ENCODE data around the gene DGKZ.
A peak's percentile ranks its signal among the peaks of the same experiment; 100 is the strongest.
"Not testable (repeated sequence)": the region's sequence is repeated elsewhere in the genome, so short reads cannot be mapped to it uniquely, and the experiment has no call there.

DGKZ gene, protein sequence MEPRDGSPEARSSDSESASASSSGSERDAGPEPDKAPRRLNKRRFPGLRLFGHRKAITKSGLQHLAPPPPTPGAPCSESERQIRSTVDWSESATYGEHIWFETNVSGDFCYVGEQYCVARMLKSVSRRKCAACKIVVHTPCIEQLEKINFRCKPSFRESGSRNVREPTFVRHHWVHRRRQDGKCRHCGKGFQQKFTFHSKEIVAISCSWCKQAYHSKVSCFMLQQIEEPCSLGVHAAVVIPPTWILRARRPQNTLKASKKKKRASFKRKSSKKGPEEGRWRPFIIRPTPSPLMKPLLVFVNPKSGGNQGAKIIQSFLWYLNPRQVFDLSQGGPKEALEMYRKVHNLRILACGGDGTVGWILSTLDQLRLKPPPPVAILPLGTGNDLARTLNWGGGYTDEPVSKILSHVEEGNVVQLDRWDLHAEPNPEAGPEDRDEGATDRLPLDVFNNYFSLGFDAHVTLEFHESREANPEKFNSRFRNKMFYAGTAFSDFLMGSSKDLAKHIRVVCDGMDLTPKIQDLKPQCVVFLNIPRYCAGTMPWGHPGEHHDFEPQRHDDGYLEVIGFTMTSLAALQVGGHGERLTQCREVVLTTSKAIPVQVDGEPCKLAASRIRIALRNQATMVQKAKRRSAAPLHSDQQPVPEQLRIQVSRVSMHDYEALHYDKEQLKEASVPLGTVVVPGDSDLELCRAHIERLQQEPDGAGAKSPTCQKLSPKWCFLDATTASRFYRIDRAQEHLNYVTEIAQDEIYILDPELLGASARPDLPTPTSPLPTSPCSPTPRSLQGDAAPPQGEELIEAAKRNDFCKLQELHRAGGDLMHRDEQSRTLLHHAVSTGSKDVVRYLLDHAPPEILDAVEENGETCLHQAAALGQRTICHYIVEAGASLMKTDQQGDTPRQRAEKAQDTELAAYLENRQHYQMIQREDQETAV

GRCh38 chr11:46346886-46347636, at the start of gene DGKZ:
DGKZ (plus strand) TSS chr11:46347463; CDS start chr11:46347660, 197 bp downstream.
- peak; percentile 94 for TF ChIP-seq CTCF (IDR thresholded peaks at IDR 0.05; ENCODE audit: extremely low read depth, missing control alignments)
- peak; percentile 97 for DNase-seq (ENCODE audit: low spot score)

- DNase-seq (ENCODE audit: low spot score) = no peak
- no peak for TF ChIP-seq CTCF (IDR thresholded peaks at IDR 0.05; ENCODE audit: extremely low read depth, missing control alignments)
Measured at GRCh38 chr11:46298699-46299433, 48.4 kb upstream of the DGKZ start.

DNA sequence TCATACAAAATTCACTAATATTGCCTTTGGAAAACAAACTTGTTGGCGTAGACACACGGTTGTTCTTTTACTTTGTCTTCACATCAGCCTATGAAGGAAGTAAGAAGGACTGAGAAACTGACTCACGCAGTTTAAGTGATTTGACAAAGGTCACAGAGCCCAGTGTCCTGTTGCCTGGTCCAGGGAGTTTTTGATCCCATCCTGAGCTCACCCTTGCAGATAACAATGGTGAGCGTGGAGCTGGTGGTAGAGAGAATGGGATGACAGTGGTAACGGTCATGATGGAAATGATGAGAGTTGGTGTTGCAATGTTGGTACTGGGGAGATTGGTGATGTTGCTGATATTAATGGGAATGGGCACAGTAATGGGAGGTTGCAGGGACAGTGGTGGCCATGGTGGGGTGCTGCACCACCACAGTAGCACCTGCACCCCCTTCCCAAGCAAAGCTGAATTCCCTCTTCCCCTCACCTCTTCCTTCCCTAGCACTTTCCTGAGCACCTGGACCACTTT, 47.8 kb upstream of the DGKZ start:
- no peak for DNase-seq (ENCODE audit: low spot score)

DNA sequence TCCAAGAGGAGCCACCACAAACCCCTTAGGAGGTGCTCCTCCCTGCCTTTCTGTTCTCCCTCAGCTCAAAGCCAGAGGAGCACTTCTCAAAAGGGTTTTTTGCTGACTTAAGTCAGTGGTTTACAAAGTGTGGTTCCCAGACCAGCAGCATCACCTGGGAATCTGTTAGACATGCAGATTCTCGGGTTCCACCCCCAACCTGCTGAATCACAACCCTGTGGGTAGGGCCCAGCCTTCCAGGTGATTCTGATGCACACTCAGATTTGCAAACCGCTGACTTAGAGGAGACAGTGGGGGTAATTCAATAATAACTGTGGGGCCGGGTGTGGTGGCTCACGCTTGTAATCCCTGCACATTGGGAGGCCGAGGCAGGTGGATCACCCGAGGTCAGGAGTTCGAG, 47.0 kb upstream of the DGKZ start:
- TF ChIP-seq CTCF (IDR thresholded peaks at IDR 0.05; ENCODE audit: extremely low read depth, missing control alignments) = no peak
- no peak for DNase-seq (ENCODE audit: low spot score)

More for the DNA sequence above, 47.8 kb upstream of the DGKZ start:
- no peak for TF ChIP-seq CTCF (IDR thresholded peaks at IDR 0.05; ENCODE audit: extremely low read depth, missing control alignments)

DNA sequence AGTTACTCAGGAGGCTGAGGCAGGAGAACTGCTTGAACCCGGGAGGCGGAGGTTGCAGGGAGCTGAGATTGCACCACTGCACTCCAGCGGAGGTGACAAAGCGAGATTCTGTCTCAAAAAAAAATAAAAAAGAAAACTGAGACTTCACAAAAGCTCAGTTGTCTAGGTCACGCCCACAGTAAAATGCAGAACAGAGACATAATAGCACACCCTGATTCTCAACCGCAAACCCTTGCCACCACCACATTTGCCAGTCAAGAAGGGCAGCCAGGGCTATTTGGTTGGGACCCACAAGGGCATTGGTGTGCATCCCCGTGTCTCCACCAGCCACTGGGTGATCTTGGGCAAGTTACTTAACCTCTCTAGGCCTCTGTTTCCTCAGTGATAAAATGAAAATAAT, 44.4 kb upstream of the DGKZ start:
- TF ChIP-seq CTCF (IDR thresholded peaks at IDR 0.05; ENCODE audit: extremely low read depth, missing control alignments) = no peak
- DNase-seq (ENCODE audit: low spot score) = peak; percentile 81

DNA sequence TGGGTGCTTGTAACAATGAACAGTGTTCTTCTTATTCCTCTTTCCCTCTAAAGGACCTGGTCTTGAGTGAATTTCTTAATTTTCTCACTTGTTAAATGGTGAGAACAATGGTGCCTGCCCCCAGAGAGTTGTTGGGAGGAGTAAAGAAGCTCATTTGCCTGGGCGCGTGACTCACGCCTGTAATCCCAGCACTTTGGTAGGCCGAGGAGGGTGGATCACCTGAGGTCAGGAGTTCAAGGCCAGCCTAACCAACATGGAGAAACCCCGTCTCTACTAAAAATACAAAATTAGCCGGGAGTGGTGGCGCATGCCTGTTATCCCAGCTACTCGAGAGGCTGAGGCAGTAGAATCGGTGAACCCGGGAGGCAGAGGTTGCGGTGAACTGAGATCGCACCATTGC, 43.2 kb upstream of the DGKZ start:
- not testable (repeated sequence) for DNase-seq (ENCODE audit: low spot score)

Measured in GM20000 (cell line).